ENCODE data around the gene NOX3. TPM values are rescaled to one million over a fixed set of nuclear protein-coding genes. Genes with fewer than 3 reads are reported as not detected.

The NOX3 gene
- total and polyA plus RNA-seq, 2 of the 8 experiments (the other 6 are each of a cell fraction or from before 2014, with no cell fraction given) = not detected

GRCh38 chr6:155492061-155492735 lies 36.6 kb upstream of the NOX3 start (continued):
- TF ChIP-seq ATF2 (IDR thresholded peaks at IDR 0.05; ENCODE audit: low read length) (no peak), RAD21 (IDR thresholded peaks at IDR 0.05 in 1 of 2, conservative IDR thresholded peaks at IDR 0.05 in 1 of 2; ENCODE audit: low read depth in 2 of 2, low read length in 2 of 2) (no peak)
